Bronchial epithelial cell (primary cell): Measurements from ENCODE around the gene TM9SF3. TPM values are rescaled to one million over a fixed set of nuclear protein-coding genes. Genes with fewer than 3 reads are reported as not detected.

Experiments used
- DNase-seq: peaks from one replicate; pipeline ENCODE4 v3.0.0-alpha.2; 2010; ENCODE audit warnings: low read depth
- FAIRE-seq: peaks from 2 replicates; lab custom pipeline; 2011; peaks lifted over from hg19 to GRCh38; lab: Jason Lieb, UNC
- H3K27me3 ChIP-seq: 2 replicates; pipeline ENCODE4 v1.5.1; 2011; ENCODE audit warnings: low read length; ENCODE audit not compliant: control insufficient read depth, insufficient read depth
- H3K36me3 ChIP-seq: 2 replicates; pipeline ENCODE4 v1.5.1; 2011; ENCODE audit warnings: low read length; ENCODE audit not compliant: control insufficient read depth, insufficient read depth
- H3K4me3 ChIP-seq: 2 replicates; pipeline ENCODE4 v1.5.1; 2011; ENCODE audit warnings: mild to moderate bottlenecking, low read depth, low read length, control low read depth
- CTCF ChIP-seq: IDR thresholded peaks from 2 replicates; pipeline ENCODE4 v1.5.1; 2011; ENCODE audit warnings: mild to moderate bottlenecking, moderate library complexity, low read length, control low read depth, inconsistent platforms; ENCODE audit not compliant: insufficient read depth, severe bottlenecking
- total RNA-seq: library from RNA; depleted of rRNA; stranded (reverse); fragments of >200 nt; gene quantifications from 2 replicates; pipeline ENCODE4 v1.2.1, GENCODE V29; 2014

Gene TM9SF3
- total RNA-seq, 1 donor from 2014 or later = 145 TPM

GRCh38 chr10:96494694-96495093, 92.1 kb downstream of the TM9SF3 start:
- DNase-seq = no peak

DNA sequence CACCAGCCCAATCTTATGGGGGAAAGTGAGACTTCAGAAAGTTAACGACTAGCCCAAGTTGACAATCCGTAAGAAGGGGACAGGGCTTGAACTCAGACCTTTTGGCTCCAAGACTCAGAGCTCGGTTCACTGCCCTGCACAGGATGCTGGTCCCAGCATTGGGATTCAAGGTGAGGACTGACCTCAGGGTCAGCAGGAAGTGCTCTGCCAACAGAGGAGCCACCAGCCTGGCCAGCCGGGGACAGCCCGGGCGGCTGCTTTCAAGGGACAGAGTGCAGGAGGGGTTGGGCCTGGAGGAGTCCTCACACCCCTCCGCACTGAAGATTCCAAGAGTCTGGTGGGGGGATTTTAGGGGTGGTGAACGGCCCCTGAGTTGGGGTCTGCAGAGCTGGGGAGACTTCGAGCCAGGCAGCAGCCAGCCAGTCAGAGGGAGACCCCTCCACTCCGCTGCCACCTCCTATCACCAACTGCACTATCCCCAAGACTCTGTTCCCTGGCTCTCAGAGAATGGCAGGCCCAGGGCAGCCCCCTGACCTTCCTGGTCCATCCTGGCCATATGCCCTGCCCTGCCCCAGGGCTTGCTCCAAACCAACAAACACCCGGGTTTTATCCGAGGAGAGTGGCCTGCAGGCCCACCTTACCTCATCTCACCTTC, 92.8 kb downstream of the TM9SF3 start:
- H3K36me3 ChIP-seq = no peaks in the 10 kb centered on the region
- no peak for TF ChIP-seq CTCF
- no peak for DNase-seq
- H3K4me3 ChIP-seq = no peak overlapping the region
- H3K27me3 ChIP-seq = no peaks in the 10 kb centered on the region
- no peak for FAIRE-seq

More at GRCh38 chr10:96494694-96495093, 92.1 kb downstream of the TM9SF3 start:
- H3K36me3 ChIP-seq = no peaks in the 10 kb centered on the region
- FAIRE-seq = peak; percentile 40
- no peak for TF ChIP-seq CTCF
- no peaks in the 10 kb centered on the region for H3K27me3 ChIP-seq
- H3K4me3 ChIP-seq = no peak overlapping the region

DNA sequence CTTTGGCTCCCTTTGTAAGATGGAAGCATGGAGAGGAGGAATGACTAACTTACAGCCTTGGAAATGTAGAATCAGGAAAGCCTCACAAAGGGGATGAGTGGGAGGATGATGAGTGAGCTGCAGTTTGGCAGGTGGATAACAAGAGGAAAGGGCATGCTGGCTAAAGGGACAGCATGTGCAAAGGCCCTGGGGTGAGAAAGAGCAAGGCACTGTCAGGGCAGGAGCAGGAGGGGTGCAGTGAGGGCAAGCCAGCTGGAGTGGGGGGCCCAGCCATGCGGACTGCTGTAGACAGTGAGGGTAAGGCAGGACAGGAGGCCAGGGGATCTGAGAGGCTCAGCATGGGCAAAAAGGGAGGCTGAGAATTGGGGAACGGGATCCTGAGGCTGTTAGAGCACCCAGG, 93.6 kb downstream of the TM9SF3 start:
- H3K4me3 ChIP-seq = no peak overlapping the region
- no peak for TF ChIP-seq CTCF
- H3K27me3 ChIP-seq = no peaks in the 10 kb centered on the region
- no peak for DNase-seq
- FAIRE-seq = no peak
- no peaks in the 10 kb centered on the region for H3K36me3 ChIP-seq

DNA sequence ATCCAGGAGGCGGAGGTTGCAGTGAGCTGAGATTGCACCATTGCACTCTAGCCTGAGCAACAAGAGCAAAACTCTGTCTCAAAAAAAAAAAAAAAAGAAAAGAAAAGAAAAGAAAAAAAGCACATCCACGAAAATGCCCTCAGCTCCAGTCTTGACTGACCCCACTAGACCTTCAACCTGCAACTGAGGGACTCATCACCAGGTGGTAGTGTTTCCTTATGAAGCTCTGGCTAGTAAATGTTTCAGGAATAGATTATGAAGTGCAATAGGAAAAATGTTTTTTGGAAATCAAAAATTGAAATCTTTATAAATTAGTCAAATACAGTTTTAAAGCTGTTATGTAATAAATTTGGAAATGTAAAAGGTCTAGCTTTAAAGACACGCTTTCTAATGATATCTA, 95.5 kb downstream of the TM9SF3 start:
- peak; percentile 49 for DNase-seq

DNA sequence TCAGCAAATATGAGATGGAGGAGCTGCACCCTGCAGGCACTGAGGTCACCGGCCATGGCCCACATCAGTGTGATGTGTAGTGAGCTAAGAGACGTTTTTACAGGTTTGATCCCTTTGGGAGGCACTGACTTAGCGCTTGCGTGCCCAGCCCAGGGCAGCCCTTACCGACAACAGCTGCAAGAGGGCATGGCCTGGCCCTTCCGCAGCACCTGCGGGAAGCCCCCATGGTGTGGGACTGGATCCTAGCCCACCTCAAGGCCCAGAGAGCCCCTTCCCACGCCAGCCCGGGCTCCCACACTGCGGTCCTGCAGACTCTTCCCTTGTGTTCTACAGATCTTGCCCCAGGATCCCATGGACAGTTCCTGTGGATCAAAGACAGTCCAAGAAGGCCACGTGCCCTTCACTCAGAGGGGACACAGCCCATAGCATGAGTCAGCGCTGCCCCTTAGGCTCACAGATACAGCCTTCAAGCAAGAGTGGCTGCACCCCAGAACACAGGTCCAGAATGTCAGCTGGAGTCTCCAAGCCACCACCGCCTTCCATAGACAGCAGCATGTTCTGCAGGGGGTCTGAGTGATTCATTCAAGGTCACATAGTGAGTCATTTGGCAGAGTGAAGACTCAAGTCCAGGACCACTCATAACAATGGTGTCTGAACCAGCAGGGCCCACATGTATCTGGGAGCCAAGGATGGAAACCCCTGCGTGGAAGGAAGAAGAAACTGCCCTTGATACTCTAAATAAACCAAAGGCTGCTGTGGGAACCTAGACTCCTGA, 98.5 kb downstream of the TM9SF3 start:
- Histone ChIP-seq H3K27me3 (no peaks in the 10 kb centered on the region), H3K4me3 (no peak overlapping the region), H3K36me3 (no peaks in the 10 kb centered on the region)
- TF ChIP-seq CTCF = no peak
- DNase-seq (no peak), FAIRE-seq (no peak)

More for the DNA sequence above, 95.5 kb downstream of the TM9SF3 start:
- H3K36me3 ChIP-seq = no peaks in the 10 kb centered on the region
- no peak for FAIRE-seq
- H3K4me3 ChIP-seq = no peak overlapping the region
- H3K27me3 ChIP-seq = no peaks in the 10 kb centered on the region
- peak; percentile 42 for TF ChIP-seq CTCF
